NCI-H1930 (cell line): ENCODE data around the gene CCDC90B.
"Not testable (repeated sequence)": the region's sequence is repeated elsewhere in the genome, so short reads cannot be mapped to it uniquely, and the experiment has no call there.

ENCODE experiments used
- DNase-seq, 2 experiments: peaks; one replicate each; lab custom pipeline; 2025; lab: John Stamatoyannopoulos, UW

CCDC90B gene, protein sequence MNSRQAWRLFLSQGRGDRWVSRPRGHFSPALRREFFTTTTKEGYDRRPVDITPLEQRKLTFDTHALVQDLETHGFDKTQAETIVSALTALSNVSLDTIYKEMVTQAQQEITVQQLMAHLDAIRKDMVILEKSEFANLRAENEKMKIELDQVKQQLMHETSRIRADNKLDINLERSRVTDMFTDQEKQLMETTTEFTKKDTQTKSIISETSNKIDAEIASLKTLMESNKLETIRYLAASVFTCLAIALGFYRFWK

DNA sequence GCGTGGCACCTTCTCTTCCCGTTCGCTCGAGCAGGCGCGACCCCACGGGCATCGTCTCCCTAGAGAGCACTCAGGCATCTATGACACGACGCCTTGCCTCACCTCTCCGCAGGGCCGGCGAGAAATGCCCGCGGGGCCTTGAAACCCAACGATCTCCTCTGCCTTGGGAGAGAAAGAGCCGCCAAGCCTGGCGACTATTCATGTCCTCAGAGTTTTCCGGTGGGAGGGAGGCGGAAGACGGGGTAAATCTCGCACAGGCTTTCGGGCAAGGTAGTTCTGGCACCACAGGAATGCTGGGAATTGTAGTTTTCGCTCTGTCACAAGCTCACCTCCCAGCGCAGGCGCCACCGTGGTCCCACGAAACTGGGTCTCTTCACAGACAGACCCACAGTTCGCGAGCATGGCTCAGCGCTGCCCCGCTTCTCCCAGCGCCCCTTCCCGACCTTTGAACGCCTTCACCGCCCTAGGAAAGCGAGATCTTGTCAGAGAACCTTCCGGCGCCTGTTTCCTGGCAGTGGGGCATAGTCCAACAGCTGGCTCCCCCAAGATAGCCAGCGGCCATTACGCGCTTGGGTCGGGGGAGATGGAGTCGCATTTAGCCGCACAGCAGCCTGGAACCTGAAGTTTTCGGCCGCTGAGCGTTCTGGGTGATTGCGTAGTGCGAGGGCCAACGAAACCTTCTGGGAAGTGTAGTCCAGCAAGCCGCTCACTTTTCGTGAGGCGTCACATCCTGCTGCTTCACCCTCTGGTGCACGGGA lies at the start of gene CCDC90B:
CCDC90B (minus strand) TSS at position 597 of the 758 bp plus-strand sequence; CDS start at position 202, 395 bp downstream.
- DNase-seq: peak; percentile 93 to 98

- DNase-seq: no peak
Measured at GRCh38 chr11:83335446-83336070, 49.4 kb upstream of the CCDC90B start.

DNA sequence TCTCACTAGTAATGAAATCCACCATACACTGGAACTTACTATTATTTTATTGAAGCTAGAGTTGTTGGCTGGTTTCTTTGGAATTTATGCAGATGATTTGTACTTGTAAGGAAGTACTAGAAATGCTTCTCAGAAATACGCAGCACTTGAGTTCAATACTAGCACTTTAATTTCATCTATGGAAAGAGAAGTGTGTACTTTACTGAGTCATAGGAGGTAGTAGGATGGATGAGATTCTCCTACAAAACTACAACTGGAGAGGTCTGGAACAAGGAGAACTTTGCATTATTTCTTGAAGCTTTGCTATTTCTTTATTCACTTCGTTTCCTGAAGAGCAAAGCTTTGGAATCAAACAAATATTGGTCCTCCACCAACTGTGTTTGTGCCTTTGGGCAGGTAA lies 44.1 kb upstream of the CCDC90B start:
- no peak for DNase-seq

DNA sequence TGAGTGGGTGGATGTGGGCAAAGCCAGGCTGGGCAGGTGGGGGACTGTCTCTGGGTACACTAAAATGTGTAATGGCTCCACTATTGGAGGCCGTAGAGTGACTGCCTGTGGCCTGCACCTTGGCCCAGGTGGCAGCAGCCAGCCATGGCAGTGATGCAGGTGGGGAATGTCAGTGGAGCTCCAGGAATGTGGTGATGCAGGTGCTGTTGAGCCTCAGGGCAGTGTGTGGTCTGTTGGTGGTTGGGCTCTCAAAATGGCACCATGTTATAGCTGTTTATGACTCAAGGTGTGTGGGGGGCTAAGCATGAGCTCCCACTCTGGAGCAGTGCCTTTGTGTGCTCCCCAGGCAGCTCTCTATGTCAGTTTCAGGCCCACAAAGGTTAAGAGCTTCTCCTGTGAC lies 40.2 kb upstream of the CCDC90B start:
- no peak for DNase-seq

DNA sequence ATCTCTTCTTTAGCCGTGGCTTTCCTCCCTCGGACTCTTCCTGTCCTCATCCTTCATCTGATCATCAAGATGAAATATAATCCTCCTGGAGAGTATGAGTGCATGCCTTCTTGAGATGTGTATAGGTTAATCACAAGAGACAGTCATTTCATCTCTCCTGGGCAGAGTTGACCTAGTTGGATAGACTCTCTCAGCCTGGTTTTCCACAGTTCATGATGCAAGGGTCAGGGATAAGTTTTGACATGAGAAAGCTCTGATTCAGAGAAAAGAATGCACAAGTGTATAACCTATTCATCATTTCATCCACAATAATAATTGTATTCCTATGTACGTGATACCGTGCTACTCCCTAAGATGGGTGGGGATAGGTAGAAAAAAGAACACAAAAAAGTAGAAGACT lies 33.2 kb upstream of the CCDC90B start:
- no peak for DNase-seq

GRCh38 chr11:83318931-83319330 lies 32.8 kb upstream of the CCDC90B start:
- no peak for DNase-seq

DNA sequence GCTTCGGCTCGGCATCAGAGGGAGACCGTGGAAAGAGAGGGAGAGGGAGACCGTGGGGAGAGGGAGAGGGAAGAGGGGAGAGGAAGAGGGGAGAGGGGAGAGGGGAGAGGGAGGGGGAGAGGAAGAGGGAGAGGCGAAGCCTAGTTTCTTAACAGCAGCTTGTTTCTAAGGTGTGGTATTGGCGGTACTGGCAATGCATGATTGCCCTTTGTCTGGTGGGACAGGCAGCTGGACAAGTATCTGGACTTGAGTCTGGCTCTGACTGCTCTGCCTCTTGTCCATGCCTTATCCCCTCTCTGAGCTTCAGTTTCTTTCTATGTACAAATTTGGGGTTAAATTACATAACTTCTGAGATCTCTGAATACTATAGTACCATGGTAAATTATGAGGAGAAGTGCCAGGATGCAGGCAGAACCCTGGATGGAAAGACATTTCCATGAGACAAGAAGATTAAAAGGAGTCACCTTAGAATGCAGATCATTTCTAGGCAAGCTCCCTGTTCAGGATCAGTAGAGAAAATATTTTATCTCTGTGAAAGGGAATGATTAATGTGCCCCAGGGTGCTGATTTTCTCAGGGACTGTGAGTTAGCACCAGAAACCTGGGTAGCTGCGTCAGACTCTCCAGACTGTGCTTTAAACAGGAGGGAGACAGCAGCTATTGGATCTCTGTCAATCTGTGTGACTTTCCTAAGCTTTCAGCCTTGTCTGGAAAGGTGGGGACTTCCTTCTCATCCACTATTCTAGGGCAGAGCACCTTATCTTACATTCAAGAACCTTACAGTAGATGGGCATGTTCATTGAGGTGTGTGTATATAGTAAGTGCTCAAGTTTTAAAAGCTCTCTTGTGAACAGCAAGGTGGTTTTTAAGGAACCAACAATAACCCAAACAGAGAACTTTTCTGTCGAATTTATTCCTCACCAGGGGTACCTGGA lies 31.9 kb upstream of the CCDC90B start:
- DNase-seq: no peak

GRCh38 chr11:83316897-83317268 lies 30.7 kb upstream of the CCDC90B start:
- not testable (repeated sequence) for DNase-seq

GRCh38 chr11:83316143-83316896 lies 30.2 kb upstream of the CCDC90B start:
- not testable (repeated sequence) for DNase-seq

DNA sequence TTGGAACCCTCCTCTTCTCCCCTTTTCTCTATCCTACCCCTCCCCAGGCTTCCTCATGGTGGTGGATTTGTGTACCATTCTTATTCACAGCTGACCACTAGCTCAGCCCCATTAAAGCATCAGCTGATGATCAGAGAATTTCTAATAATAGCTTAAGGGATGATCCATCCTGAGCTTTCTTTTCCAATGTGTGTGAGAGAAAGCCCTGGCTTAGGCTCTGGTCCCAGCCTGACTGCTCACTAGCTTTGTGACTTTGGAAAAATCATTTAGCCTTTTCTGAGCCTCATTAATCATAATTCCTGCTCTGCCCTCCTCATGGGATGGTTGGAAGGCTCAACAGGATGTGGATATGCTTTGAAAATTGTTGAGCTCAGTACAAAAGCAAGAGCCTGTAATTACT lies 26.3 kb upstream of the CCDC90B start:
- DNase-seq: no peak

GRCh38 chr11:83311701-83312100 lies 25.5 kb upstream of the CCDC90B start:
- DNase-seq: no peak

- DNase-seq: no peak
Measured at GRCh38 chr11:83310718-83311117, 24.6 kb upstream of the CCDC90B start.

DNA sequence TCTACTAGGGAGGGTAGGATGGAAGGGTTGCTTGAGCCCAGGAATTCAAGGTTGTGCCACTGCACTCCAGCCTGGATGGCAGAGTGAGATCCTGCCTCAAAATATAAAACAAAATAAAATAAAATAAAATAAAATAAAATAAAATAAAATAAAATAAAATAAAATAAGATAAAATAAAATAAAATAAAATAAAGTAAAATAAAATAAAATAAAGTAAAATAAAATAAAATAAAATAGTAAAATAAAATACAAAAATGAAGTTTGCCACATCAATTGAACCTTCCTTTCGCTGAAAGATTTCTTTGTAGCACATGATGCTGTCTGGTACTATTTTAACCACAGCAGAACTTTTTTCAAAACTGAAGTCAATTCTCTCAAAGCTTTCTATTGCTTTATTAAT lies 22.4 kb upstream of the CCDC90B start:
- DNase-seq: not testable (repeated sequence)

- no peak for DNase-seq
Measured at GRCh38 chr11:83306200-83307080, 20.3 kb upstream of the CCDC90B start.

GRCh38 chr11:83303316-83303715 lies 17.1 kb upstream of the CCDC90B start:
- no peak for DNase-seq

DNA sequence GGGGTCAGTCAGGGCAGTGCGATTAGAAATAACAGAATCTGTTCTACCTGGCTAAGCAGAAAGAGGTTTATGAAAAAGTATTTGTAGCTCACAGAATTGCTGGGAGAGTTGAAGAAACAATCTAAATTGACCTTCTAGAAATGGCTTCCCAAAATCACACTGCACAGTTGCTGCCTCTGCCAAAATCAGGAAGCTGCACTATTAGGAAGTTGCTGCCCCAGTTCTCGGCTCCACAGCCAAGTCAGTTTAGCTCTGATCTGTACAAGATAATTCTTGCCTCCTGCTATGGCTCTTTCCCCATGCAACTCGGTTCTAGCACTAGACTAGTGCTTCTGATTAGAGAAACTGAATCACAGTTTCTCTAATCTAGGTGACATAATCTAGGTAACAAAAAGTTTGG lies 16.0 kb upstream of the CCDC90B start:
- no peak for DNase-seq

- no peak for DNase-seq
Measured at GRCh38 chr11:83299681-83300080, 13.5 kb upstream of the CCDC90B start.

DNA sequence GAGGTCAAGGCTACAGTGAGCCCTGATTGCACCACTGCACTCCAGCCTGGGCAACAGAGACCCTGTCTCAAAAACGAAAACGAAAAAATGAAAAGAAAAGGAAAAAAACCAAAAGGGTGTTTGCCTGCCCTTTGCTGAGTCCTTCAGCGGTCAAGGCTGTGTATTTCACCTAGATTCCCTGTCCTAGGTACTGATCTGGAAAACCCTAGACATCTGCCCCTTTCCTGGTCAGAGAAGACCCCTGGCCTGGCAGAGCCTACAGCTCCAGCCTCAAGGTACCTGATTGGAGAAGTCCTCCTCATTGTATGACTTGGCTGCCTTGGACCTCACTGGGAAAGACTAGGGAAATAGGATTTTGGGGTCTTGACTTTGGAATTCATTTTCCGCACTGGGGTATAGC lies 8.0 kb upstream of the CCDC90B start:
- DNase-seq: no peak

DNA sequence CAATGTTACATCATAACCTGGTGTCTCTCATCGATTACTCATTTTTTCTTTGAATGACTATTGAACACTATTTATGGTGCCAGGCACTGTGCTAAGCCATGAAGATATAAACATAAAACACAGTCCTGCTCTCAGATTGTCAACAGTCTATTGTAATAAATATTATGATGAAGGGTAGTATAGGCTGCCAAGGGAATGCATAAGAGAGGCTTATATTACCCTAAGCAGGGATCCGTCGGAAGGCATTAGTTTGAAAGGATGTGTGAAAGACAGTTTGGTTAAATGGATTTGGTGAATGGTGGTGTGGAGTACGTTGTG lies 7.2 kb upstream of the CCDC90B start:
- no peak for DNase-seq

DNA sequence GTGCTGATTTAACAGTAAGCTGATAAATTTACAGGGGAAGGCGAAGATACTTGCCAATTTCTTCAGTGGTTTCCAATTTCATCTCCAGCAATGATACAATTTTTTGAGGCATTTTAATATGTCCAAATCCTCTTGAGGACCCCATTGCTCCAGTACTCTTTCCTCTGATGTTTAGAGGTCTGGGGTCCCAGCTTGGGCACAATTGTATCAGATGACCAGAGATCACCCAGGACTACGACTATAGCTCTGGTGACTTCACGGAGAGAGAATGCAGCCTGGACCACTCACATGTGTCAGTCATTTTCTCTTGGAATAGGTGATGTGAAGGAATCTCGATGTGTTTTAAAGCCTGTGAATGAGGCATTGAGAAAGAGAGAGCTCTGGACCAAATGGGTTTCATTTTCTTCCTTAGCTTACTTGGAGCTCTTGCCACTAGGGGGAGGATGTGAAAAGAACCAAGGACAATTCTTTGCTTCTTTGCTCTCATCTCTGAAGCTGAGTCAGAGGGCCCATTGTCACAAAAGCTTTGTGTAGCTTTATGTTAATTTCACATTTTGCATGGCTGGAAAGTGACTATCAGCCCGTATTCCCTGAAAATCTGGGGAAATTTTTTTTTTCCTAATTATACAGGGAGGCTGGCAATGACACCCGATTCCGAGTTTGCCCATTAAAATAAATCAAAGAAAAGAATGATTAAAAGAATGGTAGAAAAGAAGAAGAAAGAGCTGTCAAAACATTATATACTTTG lies 6.7 kb upstream of the CCDC90B start:
- peak in 1 of 2 experiments; percentile 24 for DNase-seq
